HEK293T (cell line): ENCODE results near the gene SETBP1.

Experiments
- ELF4 ChIP-seq: fragments of 450-650 bp; IDR thresholded peaks from 2 replicates; pipeline ENCODE4 v1.6.1; 2017; ENCODE audit warnings: antibody characterized with exemption
- FOXK2 ChIP-seq: fragments of 450-650 bp; IDR thresholded peaks from 2 replicates; pipeline ENCODE4 v1.6.1; 2016; ENCODE audit warnings: mild to moderate bottlenecking
- LEF1 ChIP-seq: fragments of 450-650 bp; IDR thresholded peaks from 2 replicates; pipeline ENCODE4 v1.6.1; 2017; ENCODE audit warnings: mild to moderate bottlenecking, borderline replicate concordance

GRCh38 chr18:44945888-44946401, 265.3 kb downstream of the SETBP1 start:
- TF ChIP-seq ELF4 (no peak), LEF1 (no peak), FOXK2 (no peak)
